ENCODE measurements around the gene TAPBPL.

The TAPBPL gene

GRCh38 chr12:6492838-6493496 is 41.1 kb downstream of the TAPBPL start, which contains the start of gene MRPL51:
Gene MRPL51, minus strand, starts transcription at chr12:6493262. Its CDS starts 126 bp downstream, at chr12:6493136.
- peak; percentile 85 for TF ChIP-seq EGR1 (IDR thresholded peaks at IDR 0.05)
- TF ChIP-seq TEAD4 (IDR thresholded peaks at IDR 0.05), result no peak
- peak; percentile 30; the same call in 1 of the 2 replicates for TF ChIP-seq TCF12 (IDR thresholded peaks at IDR 0.05; ENCODE audit: low read depth)
- TF ChIP-seq CREB1 (IDR thresholded peaks at IDR 0.05; ENCODE audit: low read depth), result peak; percentile 79
- no peak for TF ChIP-seq CEBPB (IDR thresholded peaks at IDR 0.05)
- no peak for TF ChIP-seq FOXM1 (IDR thresholded peaks at IDR 0.05; ENCODE audit: borderline replicate concordance, low read depth)
- peak; percentile 54; the same call in 1 of the 2 replicates for TF ChIP-seq MAX (IDR thresholded peaks at IDR 0.05)
- peak; percentile 6; the same call in 1 of the 2 replicates for TF ChIP-seq EP300 (IDR thresholded peaks at IDR 0.05; ENCODE audit: borderline replicate concordance)
- no peak for TF ChIP-seq ZBTB7A (IDR thresholded peaks at IDR 0.05; ENCODE audit: low read depth)
- peak; percentile 87 for TF ChIP-seq TAF1 (IDR thresholded peaks at IDR 0.05; ENCODE audit: low read depth)
- peak; percentile 97 for TF ChIP-seq YY1 (IDR thresholded peaks at IDR 0.05; ENCODE audit: low read depth)

- TF ChIP-seq RAD21 (IDR thresholded peaks at IDR 0.05; ENCODE audit: low read depth) (no peak), CREB1 (IDR thresholded peaks at IDR 0.05; ENCODE audit: low read depth) (peak; percentile 29; the same call in 1 of the 2 replicates), MAX (IDR thresholded peaks at IDR 0.05) (peak; percentile 94), EGR1 (IDR thresholded peaks at IDR 0.05) (peak; percentile 61; the same call in 1 of the 2 replicates), TEAD4 (IDR thresholded peaks at IDR 0.05) (no peak; the same call in 1 of the 2 replicates), TCF12 (IDR thresholded peaks at IDR 0.05; ENCODE audit: low read depth) (peak; percentile 36; the same call in 1 of the 2 replicates), ZBTB7A (IDR thresholded peaks at IDR 0.05; ENCODE audit: low read depth) (peak; percentile 53; the same call in 1 of the 2 replicates), FOXM1 (IDR thresholded peaks at IDR 0.05; ENCODE audit: borderline replicate concordance, low read depth) (peak; percentile 95), TAF1 (IDR thresholded peaks at IDR 0.05; ENCODE audit: low read depth) (peak; percentile 80; the same call in 1 of the 2 replicates), CEBPB (IDR thresholded peaks at IDR 0.05) (no peak)
Observed at GRCh38 chr12:6493497-6494257, 41.8 kb downstream of the TAPBPL start, which contains the start of gene NCAPD2. Gene NCAPD2, plus strand, starts transcription at chr12:6494102. Its CDS starts 997 bp downstream, at chr12:6495099.

- TF ChIP-seq FOXM1 (IDR thresholded peaks at IDR 0.05; ENCODE audit: borderline replicate concordance, low read depth), result no peak
- TF ChIP-seq TEAD4 (IDR thresholded peaks at IDR 0.05), result no peak
- TF ChIP-seq RAD21 (IDR thresholded peaks at IDR 0.05; ENCODE audit: low read depth), result no peak
- no peak for TF ChIP-seq YY1 (IDR thresholded peaks at IDR 0.05; ENCODE audit: low read depth)
- no peak for TF ChIP-seq CREB1 (IDR thresholded peaks at IDR 0.05; ENCODE audit: low read depth)
- no peak for TF ChIP-seq TCF12 (IDR thresholded peaks at IDR 0.05; ENCODE audit: low read depth)
- no peak for TF ChIP-seq REST (IDR thresholded peaks at IDR 0.05; ENCODE audit: low read depth)
- TF ChIP-seq USF1 (IDR thresholded peaks at IDR 0.05), result no peak
- no peak for TF ChIP-seq NFIC (IDR thresholded peaks at IDR 0.05)
- no peak for TF ChIP-seq ZBTB7A (IDR thresholded peaks at IDR 0.05; ENCODE audit: low read depth)
- TF ChIP-seq EGR1 (IDR thresholded peaks at IDR 0.05), result no peak
- TF ChIP-seq TAF1 (IDR thresholded peaks at IDR 0.05; ENCODE audit: low read depth), result no peak
- no peak for TF ChIP-seq EP300 (IDR thresholded peaks at IDR 0.05; ENCODE audit: borderline replicate concordance)
- no peak; the same call in 1 of the 2 replicates for TF ChIP-seq CEBPB (IDR thresholded peaks at IDR 0.05)
- no peak for TF ChIP-seq MAX (IDR thresholded peaks at IDR 0.05)
Observed at GRCh38 chr12:6494258-6494743, 42.5 kb downstream of the TAPBPL start.

GRCh38 chr12:6494968-6495367 is 43.1 kb downstream of the TAPBPL start:
- no peak for TF ChIP-seq MAX (IDR thresholded peaks at IDR 0.05)
- no peak for TF ChIP-seq CREB1 (IDR thresholded peaks at IDR 0.05; ENCODE audit: low read depth)
- no peak for TF ChIP-seq YY1 (IDR thresholded peaks at IDR 0.05; ENCODE audit: low read depth)
- TF ChIP-seq REST (IDR thresholded peaks at IDR 0.05; ENCODE audit: low read depth), result no peak
- no peak for TF ChIP-seq EGR1 (IDR thresholded peaks at IDR 0.05)
- TF ChIP-seq TCF12 (IDR thresholded peaks at IDR 0.05; ENCODE audit: low read depth), result no peak

GRCh38 chr12:6500466-6500865 is 48.6 kb downstream of the TAPBPL start:
- no peak for TF ChIP-seq REST (IDR thresholded peaks at IDR 0.05; ENCODE audit: low read depth)
- no peak for TF ChIP-seq RAD21 (IDR thresholded peaks at IDR 0.05; ENCODE audit: low read depth)
- no peak for TF ChIP-seq CEBPB (IDR thresholded peaks at IDR 0.05)
- no peak for TF ChIP-seq FOXM1 (IDR thresholded peaks at IDR 0.05; ENCODE audit: borderline replicate concordance, low read depth)
- no peak for TF ChIP-seq TCF12 (IDR thresholded peaks at IDR 0.05; ENCODE audit: low read depth)
- TF ChIP-seq TAF1 (IDR thresholded peaks at IDR 0.05; ENCODE audit: low read depth), result no peak

Measured in Ishikawa (cell line).